ENCODE measurements around the gene S100A4.

- TF ChIP-seq CTCF (IDR thresholded peaks at IDR 0.05 in 2 of 3, conservative IDR thresholded peaks at IDR 0.05 in 1 of 3; ENCODE audit: borderline replicate concordance in 1 of 3, insufficient read depth in 1 of 3, low read depth in 2 of 3, low read length in 2 of 3) (no peak), SP1 (IDR thresholded peaks at IDR 0.05; ENCODE audit: low read depth) (no peak), JUND (IDR thresholded peaks at IDR 0.05) (no peak), POLR2A (IDR thresholded peaks at IDR 0.05; ENCODE audit: borderline replicate concordance, extremely low read depth, insufficient read depth, insufficient read length) (no peak), CBX3 (IDR thresholded peaks at IDR 0.05; ENCODE audit: low read depth) (no peak), RAD21 (IDR thresholded peaks at IDR 0.05; ENCODE audit: low read depth) (no peak), TCF7L2 (IDR thresholded peaks at IDR 0.05; ENCODE audit: borderline replicate concordance, extremely low read depth, insufficient read depth, insufficient read length) (no peak), EZH2phosphoT487 (IDR thresholded peaks at IDR 0.05; ENCODE audit: borderline replicate concordance) (no peak), REST (IDR thresholded peaks at IDR 0.05; ENCODE audit: low read depth) (no peak), ZFX (IDR thresholded peaks at IDR 0.05) (no peak), POLR2AphosphoS5 (IDR thresholded peaks at IDR 0.05; ENCODE audit: low read depth, low read length) (no peak), ELF1 (IDR thresholded peaks at IDR 0.05; ENCODE audit: borderline replicate concordance, low read depth) (no peak), ATF3 (IDR thresholded peaks at IDR 0.05) (no peak)
These were observed 37.6 kb downstream of the S100A4 start for GRCh38 chr1:153507926-153508583.
